ENCODE results near the gene ADORA1. TPM values are rescaled to one million over a fixed set of nuclear protein-coding genes. Genes with fewer than 3 reads are reported as not detected.

The ADORA1 gene
- total and polyA plus RNA-seq, 2 of the 4 experiments (the other 2 are of a cell fraction), result 0.36 to 0.56 TPM

DNA sequence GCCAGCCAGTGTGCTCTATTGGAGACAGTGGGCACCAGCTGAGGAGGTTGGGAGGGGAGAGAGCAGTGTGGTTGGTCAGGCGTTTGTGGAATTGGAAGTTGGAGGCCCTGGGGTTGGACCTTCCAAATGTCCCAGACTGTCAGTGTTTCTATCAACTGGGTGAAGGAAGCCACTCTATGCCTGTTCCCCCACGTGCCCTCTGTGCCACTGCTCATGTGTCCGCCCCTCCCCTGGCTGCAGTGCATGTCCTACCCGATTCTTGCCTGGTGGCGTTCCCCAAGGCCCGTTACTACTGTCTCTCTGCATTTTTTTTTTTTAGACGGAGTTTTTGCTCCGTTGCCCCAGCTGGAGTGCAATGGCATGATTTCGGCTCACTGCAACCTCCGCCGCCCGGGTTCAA, 21.1 kb downstream of the ADORA1 start:
- Histone ChIP-seq H3K4me2 (ENCODE audit: low read depth, low read length) (no peak overlapping the region), H3K4me1 (ENCODE audit: control insufficient read depth, insufficient read depth, low read length) (peaks cover 2% of the 10 kb centered on the region; the same call in 1 of the 2 replicates), H3K9me1 (ENCODE audit: insufficient read depth, low read length) (no peaks in the 10 kb centered on the region), H3K9ac (ENCODE audit: low read depth, low read length) (no peak overlapping the region), H4K8ac (ENCODE audit: low read depth in 2 of 2, low read length in 2 of 2) (no peak overlapping the region), H3K4ac (ENCODE audit: low read depth, low read length) (no peak overlapping the region), H3K56ac (ENCODE audit: extremely low read depth, insufficient read depth, low read length) (no peak overlapping the region), H3K4me3 (ENCODE audit: insufficient read depth, low read depth, low read length) (no peak overlapping the region), H3K27me3 (ENCODE audit: control insufficient read depth, insufficient read depth, low read length) (no peaks in the 10 kb centered on the region; the same call in 1 of the 2 replicates), H3K36me3 (ENCODE audit: control insufficient read depth, insufficient read depth, low read length) (no peaks in the 10 kb centered on the region), H2BK15ac (ENCODE audit: low read depth, low read length) (no peak overlapping the region), H3K18ac (ENCODE audit: low read depth, low read length) (no peak overlapping the region), H2AK9ac (replicated peaks; ENCODE audit: low read depth, low read length, poor library complexity) (no peak overlapping the region), H4K91ac (ENCODE audit: insufficient read depth, low read depth, low read length) (no peak overlapping the region), H3K23ac (ENCODE audit: low read depth, low read length) (no peak overlapping the region), H3K79me1 (ENCODE audit: low read depth in 1 of 2, low read length in 2 of 2) (no peaks in the 10 kb centered on the region), H4K5ac (ENCODE audit: low read depth, low read length) (no peak overlapping the region), H2AK5ac (ENCODE audit: low read depth, low read length) (no peak overlapping the region), H2BK5ac (ENCODE audit: low read depth, low read length, poor library complexity, severe bottlenecking) (no peak overlapping the region), H4K20me1 (ENCODE audit: insufficient read depth, low read length) (no peaks in the 10 kb centered on the region), H3K27ac (ENCODE audit: insufficient read depth, low read length) (no peak overlapping the region), H2BK20ac (ENCODE audit: low read depth, low read length) (no peak overlapping the region), H3K9me3 (ENCODE audit: control insufficient read depth, insufficient read depth, low read length) (peaks cover under 1% of the 10 kb centered on the region; the same call in 1 of the 2 replicates), H3K14ac (replicated peaks; ENCODE audit: low read depth, low read length) (no peak overlapping the region), H2AFZ (replicated peaks; ENCODE audit: low read length, poor library complexity) (no peak overlapping the region), H2BK120ac (ENCODE audit: low read depth, low read length) (no peak overlapping the region)
- BruUV-seq (replicated peaks), result no TSS peak
- TF ChIP-seq MAZ (IDR thresholded peaks at IDR 0.05; ENCODE audit: borderline replicate concordance, low read depth, low read length) (no peak), MXI1 (IDR thresholded peaks at IDR 0.05; ENCODE audit: borderline replicate concordance, low read depth, low read length) (no peak), POLR2A (IDR thresholded peaks at IDR 0.05; ENCODE audit: low read depth, low read length) (no peak), RCOR1 (IDR thresholded peaks at IDR 0.05; ENCODE audit: insufficient replicate concordance, low read length) (no peak), RAD21 (IDR thresholded peaks at IDR 0.05; ENCODE audit: low read length) (no peak), CHD1 (IDR thresholded peaks at IDR 0.05; ENCODE audit: low read depth, low read length) (no peak), MAFK (IDR thresholded peaks at IDR 0.05; ENCODE audit: low read depth, low read length) (no peak)
- TF ChIP-seq, protein P1, sequence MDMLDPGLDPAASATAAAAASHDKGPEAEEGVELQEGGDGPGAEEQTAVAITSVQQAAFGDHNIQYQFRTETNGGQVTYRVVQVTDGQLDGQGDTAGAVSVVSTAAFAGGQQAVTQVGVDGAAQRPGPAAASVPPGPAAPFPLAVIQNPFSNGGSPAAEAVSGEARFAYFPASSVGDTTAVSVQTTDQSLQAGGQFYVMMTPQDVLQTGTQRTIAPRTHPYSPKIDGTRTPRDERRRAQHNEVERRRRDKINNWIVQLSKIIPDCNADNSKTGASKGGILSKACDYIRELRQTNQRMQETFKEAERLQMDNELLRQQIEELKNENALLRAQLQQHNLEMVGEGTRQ (IDR thresholded peaks at IDR 0.05; ENCODE audit: low read depth, low read length), result no peak
- DNase-seq (no peak), ATAC-seq (ENCODE audit: low read depth) (no peak)
- ChIA-PET POLR2A (ENCODE audit: unreplicated experiment) (no interaction called here), CTCF (interaction anchor here (1.2 kb wide), 1 partner anchor 15 kb away, joined by 3 read pairs; no protein-coding TSS in a partner anchor)
- in situ Hi-C loops (cut with MboI; ENCODE audit: low sequenced_read_pairs) (no loop called here), dilution Hi-C loops (cut with HindIII; ENCODE audit: low sequenced_read_pairs, unreplicated experiment) (no loop called here), intact Hi-C loops (cut with micrococcal nuclease) (no loop called here)
- 85% methylated on average over 8 of the region's 12 CpGs; no CpG with 5 or more reads in 1 of the 2 experiments for WGBS, 2 experiments (ENCODE audit: extremely low coverage in 2 of 2, insufficient read length in 1 of 2)

All from IMR-90 (cell line).